GM19099 (cell line): ENCODE measurements around the gene CDH13.

ENCODE experiments used
- POLR2A ChIP-seq: IDR thresholded peaks from 3 replicates; pipeline ENCODE4 v1.6.1; 2011; ENCODE audit warnings: low read depth; ENCODE audit not compliant: insufficient read length; ENCODE audit errors: extremely low read depth

The CDH13 gene

GRCh38 chr16:83615953-83616350, 989.2 kb downstream of the CDH13 start:
- TF ChIP-seq POLR2A: no peak

- no peak for TF ChIP-seq POLR2A
Observed at GRCh38 chr16:83619381-83620150, 992.8 kb downstream of the CDH13 start.

- no peak for TF ChIP-seq POLR2A
Observed at GRCh38 chr16:83622010-83622409, 995.2 kb downstream of the CDH13 start.

- no peak for TF ChIP-seq POLR2A
Observed at GRCh38 chr16:83623091-83623730, 996.4 kb downstream of the CDH13 start.

GRCh38 chr16:83623892-83624291, 997.1 kb downstream of the CDH13 start:
- TF ChIP-seq POLR2A: no peak

GRCh38 chr16:83624429-83625120, 997.8 kb downstream of the CDH13 start:
- TF ChIP-seq POLR2A: no peak

GRCh38 chr16:83626204-83626603, 999.4 kb downstream of the CDH13 start:
- no peak for TF ChIP-seq POLR2A

GRCh38 chr16:83626676-83627075, 999.9 kb downstream of the CDH13 start:
- no peak for TF ChIP-seq POLR2A

GRCh38 chr16:83627996-83628395, 1001.2 kb downstream of the CDH13 start:
- TF ChIP-seq POLR2A: no peak

- TF ChIP-seq POLR2A: no peak
Observed at GRCh38 chr16:83629426-83629825, 1002.7 kb downstream of the CDH13 start.

- no peak for TF ChIP-seq POLR2A
Observed at GRCh38 chr16:83629836-83630235, 1003.1 kb downstream of the CDH13 start.

- no peak for TF ChIP-seq POLR2A
Observed at GRCh38 chr16:83630979-83631378, 1004.2 kb downstream of the CDH13 start.

- no peak for TF ChIP-seq POLR2A
Observed at GRCh38 chr16:83633286-83633685, 1006.5 kb downstream of the CDH13 start.

- no peak for TF ChIP-seq POLR2A
Observed at GRCh38 chr16:83648347-83648746, 1021.6 kb downstream of the CDH13 start.

- TF ChIP-seq POLR2A: no peak
Observed at GRCh38 chr16:83651871-83652270, 1025.1 kb downstream of the CDH13 start.

GRCh38 chr16:83652943-83653342, 1026.2 kb downstream of the CDH13 start:
- TF ChIP-seq POLR2A: no peak
